HEK293 (cell line): Measurements from ENCODE around the gene SNX5.

Experiments
- CTCF ChIA-PET: fragments of 350-600 bp; formaldehyde crosslinking; extraction: SDS; loops from one replicate; lab custom pipeline; 2021; ENCODE audit warnings: antibody characterized with exemption; lab: Yijun Ruan, JAX
- POLR2A ChIA-PET: fragments of 300-600 bp; formaldehyde crosslinking; extraction: SDS; loops from one replicate; lab custom pipeline; 2020; ENCODE audit warnings: antibody characterized with exemption, inconsistent platforms; lab: Yijun Ruan, JAX
- H3K27ac ChIP-seq: fragments of 200-500 bp; sonication (Bioruptor generic); 2 replicates; pipeline ENCODE4 v1.5.1; 2014; ENCODE audit warnings: low read depth, low read length, control low read depth, inconsistent platforms; ENCODE audit errors: extremely low read depth
- H3K36me3 ChIP-seq, 2 experiments: fragments of 200-500 bp in 1 of 2; sonication (Bioruptor generic) in 1 of 2; 1 replicate in 1 of 2; 2 replicates in 1 of 2; pipeline ENCODE4 v1.5.1; 2014 to 2017; ENCODE audit warnings: inconsistent platforms in 2 of 2, low read length in 2 of 2; ENCODE audit not compliant: control insufficient read depth in 2 of 2, insufficient read depth in 1 of 2
- H3K4me1 ChIP-seq: fragments of 200-500 bp; sonication (Bioruptor generic); 2 replicates; pipeline ENCODE4 v1.5.1; 2014; ENCODE audit warnings: mild to moderate bottlenecking, low read length, inconsistent platforms; ENCODE audit not compliant: control insufficient read depth, insufficient read depth
- H3K4me3 ChIP-seq: 2 replicates; pipeline ENCODE4 v1.5.1; 2011; ENCODE audit warnings: low read depth, mild to moderate bottlenecking, control low read depth, low read length, moderate library complexity
- H3K9me3 ChIP-seq: fragments of 200-500 bp; sonication (Bioruptor generic); 2 replicates; pipeline ENCODE4 v1.5.1; 2014; ENCODE audit warnings: low read depth, low read length, inconsistent platforms; ENCODE audit not compliant: control insufficient read depth, insufficient read depth
- GLI2 ChIP-seq: fragments of 450-650 bp; formaldehyde crosslinking; IDR thresholded peaks from 2 replicates; pipeline ENCODE4; 2017; ENCODE audit warnings: missing biosample characterization, missing genetic modification characterization, low read depth, borderline replicate concordance
- MYNN ChIP-seq: fragments of 450-650 bp; formaldehyde crosslinking; IDR thresholded peaks from 2 replicates; pipeline ENCODE4 v1.5.1; 2016; ENCODE audit warnings: missing biosample characterization, missing genetic modification characterization, borderline replicate concordance
- SALL2 ChIP-seq: fragments of 450-650 bp; formaldehyde crosslinking; IDR thresholded peaks from 2 replicates; pipeline ENCODE4 v1.5.0; 2017; ENCODE audit warnings: missing biosample characterization, mild to moderate bottlenecking, missing genetic modification characterization, borderline replicate concordance
- TRIM28 ChIP-seq: IDR thresholded peaks from 2 replicates; pipeline ENCODE4 v1.6.1; 2011; ENCODE audit warnings: low read length, control low read depth, borderline replicate concordance
- ZBTB17 ChIP-seq: fragments of 450-650 bp; formaldehyde crosslinking; IDR thresholded peaks from 2 replicates; pipeline ENCODE4 v1.5.1; 2016; ENCODE audit warnings: missing biosample characterization, missing genetic modification characterization
- ZBTB20 ChIP-seq: fragments of 450-650 bp; formaldehyde crosslinking; IDR thresholded peaks from 2 replicates; pipeline ENCODE4 v1.5.1; 2016; ENCODE audit warnings: missing biosample characterization, missing genetic modification characterization
- ZBTB49 ChIP-seq: fragments of 450-650 bp; formaldehyde crosslinking; IDR thresholded peaks from 2 replicates; pipeline ENCODE4 v1.5.1; 2016; ENCODE audit warnings: missing biosample characterization, missing genetic modification characterization, low read depth
- ZEB2 ChIP-seq: fragments of 450-650 bp; formaldehyde crosslinking; IDR thresholded peaks from 2 replicates; pipeline ENCODE4 v1.5.1; 2016; ENCODE audit warnings: missing biosample characterization, missing genetic modification characterization
- ZFHX2 ChIP-seq: fragments of 450-650 bp; formaldehyde crosslinking; conservative IDR thresholded peaks from 2 replicates; pipeline ENCODE4 v1.5.1; 2016; ENCODE audit warnings: missing biosample characterization, missing genetic modification characterization
- ZIC2 ChIP-seq: fragments of 450-650 bp; formaldehyde crosslinking; IDR thresholded peaks from 2 replicates; pipeline ENCODE4 v1.5.1; 2016; ENCODE audit warnings: missing biosample characterization, missing genetic modification characterization
- ZNF112 ChIP-seq: fragments of 450-650 bp; formaldehyde crosslinking; IDR thresholded peaks from 2 replicates; pipeline ENCODE4 v1.5.0; 2017; ENCODE audit warnings: missing biosample characterization, missing genetic modification characterization
- ZNF184 ChIP-seq: fragments of 450-650 bp; IDR thresholded peaks from 2 replicates; pipeline ENCODE4 v1.5.1; 2018; ENCODE audit warnings: missing biosample characterization, mild to moderate bottlenecking, missing genetic modification characterization
- ZNF214 ChIP-seq: fragments of 450-650 bp; formaldehyde crosslinking; IDR thresholded peaks from 2 replicates; pipeline ENCODE4 v1.5.1; 2017; ENCODE audit warnings: missing biosample characterization, mild to moderate bottlenecking, missing genetic modification characterization, borderline replicate concordance
- ZNF23 ChIP-seq: fragments of 450-650 bp; formaldehyde crosslinking; IDR thresholded peaks from 2 replicates; pipeline ENCODE4 v1.5.1; 2016; ENCODE audit warnings: missing biosample characterization, missing genetic modification characterization, borderline replicate concordance
- ZNF521 ChIP-seq: fragments of 450-650 bp; formaldehyde crosslinking; IDR thresholded peaks from 2 replicates; pipeline ENCODE4 v1.5.1; 2017; ENCODE audit warnings: missing biosample characterization, mild to moderate bottlenecking, missing genetic modification characterization
- ZNF626 ChIP-seq: fragments of 450-650 bp; sonication (Bioruptor Pico); formaldehyde crosslinking; IDR thresholded peaks from 2 replicates; pipeline ENCODE4 v1.5.1; 2018; ENCODE audit warnings: missing biosample characterization, missing genetic modification characterization, inconsistent platforms
- ZNF639 ChIP-seq: fragments of 450-650 bp; formaldehyde crosslinking; IDR thresholded peaks from 2 replicates; pipeline ENCODE4 v1.5.1; 2016; ENCODE audit warnings: missing biosample characterization, missing genetic modification characterization
- ZNF654 ChIP-seq: fragments of 450-650 bp; formaldehyde crosslinking; IDR thresholded peaks from 2 replicates; pipeline ENCODE4 v1.5.1; 2016; ENCODE audit warnings: low read depth, missing biosample characterization, missing genetic modification characterization
- ZNF664 ChIP-seq: fragments of 450-650 bp; formaldehyde crosslinking; IDR thresholded peaks from 2 replicates; pipeline ENCODE4 v1.5.1; 2016; ENCODE audit warnings: missing biosample characterization, missing genetic modification characterization
- ZNF785 ChIP-seq: fragments of 450-650 bp; formaldehyde crosslinking; IDR thresholded peaks from 2 replicates; pipeline ENCODE4 v1.5.1; 2016; ENCODE audit warnings: missing biosample characterization, missing genetic modification characterization
- ZNF791 ChIP-seq: fragments of 450-650 bp; formaldehyde crosslinking; IDR thresholded peaks from 2 replicates; pipeline ENCODE4 v1.5.1; 2016; ENCODE audit warnings: missing biosample characterization, missing genetic modification characterization
- TF ChIP-seq, protein P1 (sequence below): fragments of 450-650 bp; formaldehyde crosslinking; conservative IDR thresholded peaks from 2 replicates; pipeline ENCODE4 v1.5.1; 2016; ENCODE audit warnings: low read depth, missing biosample characterization, missing genetic modification characterization

The SNX5 gene

GRCh38 chr20:18006684-18007083 lies 38.1 kb upstream of the SNX5 start (continued):
- TF ChIP-seq, protein P1, sequence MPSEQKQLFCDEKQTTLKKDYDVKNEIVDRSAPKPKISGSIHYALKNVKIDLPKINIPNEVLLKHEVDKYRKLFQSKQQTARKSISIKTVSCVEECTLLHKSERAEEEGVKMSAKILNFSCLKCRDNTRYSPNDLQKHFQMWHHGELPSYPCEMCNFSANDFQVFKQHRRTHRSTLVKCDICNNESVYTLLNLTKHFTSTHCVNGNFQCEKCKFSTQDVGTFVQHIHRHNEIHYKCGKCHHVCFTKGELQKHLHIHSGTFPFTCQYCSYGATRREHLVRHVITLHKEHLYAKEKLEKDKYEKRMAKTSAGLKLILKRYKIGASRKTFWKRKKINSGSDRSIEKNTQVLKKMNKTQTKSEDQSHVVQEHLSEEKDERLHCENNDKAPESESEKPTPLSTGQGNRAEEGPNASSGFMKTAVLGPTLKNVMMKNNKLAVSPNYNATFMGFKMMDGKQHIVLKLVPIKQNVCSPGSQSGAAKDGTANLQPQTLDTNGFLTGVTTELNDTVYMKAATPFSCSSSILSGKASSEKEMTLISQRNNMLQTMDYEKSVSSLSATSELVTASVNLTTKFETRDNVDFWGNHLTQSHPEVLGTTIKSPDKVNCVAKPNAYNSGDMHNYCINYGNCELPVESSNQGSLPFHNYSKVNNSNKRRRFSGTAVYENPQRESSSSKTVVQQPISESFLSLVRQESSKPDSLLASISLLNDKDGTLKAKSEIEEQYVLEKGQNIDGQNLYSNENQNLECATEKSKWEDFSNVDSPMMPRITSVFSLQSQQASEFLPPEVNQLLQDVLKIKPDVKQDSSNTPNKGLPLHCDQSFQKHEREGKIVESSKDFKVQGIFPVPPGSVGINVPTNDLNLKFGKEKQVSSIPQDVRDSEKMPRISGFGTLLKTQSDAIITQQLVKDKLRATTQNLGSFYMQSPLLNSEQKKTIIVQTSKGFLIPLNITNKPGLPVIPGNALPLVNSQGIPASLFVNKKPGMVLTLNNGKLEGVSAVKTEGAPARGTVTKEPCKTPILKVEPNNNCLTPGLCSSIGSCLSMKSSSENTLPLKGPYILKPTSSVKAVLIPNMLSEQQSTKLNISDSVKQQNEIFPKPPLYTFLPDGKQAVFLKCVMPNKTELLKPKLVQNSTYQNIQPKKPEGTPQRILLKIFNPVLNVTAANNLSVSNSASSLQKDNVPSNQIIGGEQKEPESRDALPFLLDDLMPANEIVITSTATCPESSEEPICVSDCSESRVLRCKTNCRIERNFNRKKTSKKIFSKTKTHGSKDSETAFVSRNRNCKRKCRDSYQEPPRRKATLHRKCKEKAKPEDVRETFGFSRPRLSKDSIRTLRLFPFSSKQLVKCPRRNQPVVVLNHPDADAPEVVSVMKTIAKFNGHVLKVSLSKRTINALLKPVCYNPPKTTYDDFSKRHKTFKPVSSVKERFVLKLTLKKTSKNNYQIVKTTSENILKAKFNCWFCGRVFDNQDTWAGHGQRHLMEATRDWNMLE: no peak
- TF ChIP-seq ZNF785 (tag by site-specific recombination): no peak
- TF ChIP-seq ZNF214: no peak
- TF ChIP-seq MYNN: no peak
- no peak for TF ChIP-seq ZBTB49 (tag by site-specific recombination)

GRCh38 chr20:18005990-18006364 lies 37.4 kb upstream of the SNX5 start:
- Histone ChIP-seq H3K9me3 (no peaks in the 10 kb centered on the region), H3K4me3 (no peak overlapping the region), H3K27ac (no peak overlapping the region), H3K4me1 (no peaks in the 10 kb centered on the region), H3K36me3 (no peaks in the 10 kb centered on the region)
- TF ChIP-seq ZNF23 (no peak), SALL2 (tag by site-specific recombination) (no peak), ZNF112 (tag by site-specific recombination) (no peak), ZNF639 (no peak), ZNF521 (tag by site-specific recombination) (no peak), GLI2 (tag by site-specific recombination) (no peak), ZBTB20 (tag by site-specific recombination) (no peak), ZNF791 (no peak), ZBTB17 (tag by site-specific recombination) (no peak), ZFHX2 (tag by site-specific recombination) (no peak), ZEB2 (tag by site-specific recombination) (no peak), ZNF184 (tag by site-specific recombination) (no peak), TRIM28 (no peak), ZNF626 (tag by site-specific recombination) (no peak), ZNF654 (no peak), ZNF664 (tag by site-specific recombination) (no peak), ZIC2 (no peak)
- CTCF ChIA-PET: interaction anchor here (0.7 to 0.9 kb wide), 3 partner anchors 9 to 268 kb away, joined by 3 to 6 read pairs (median 3); no protein-coding TSS in a partner anchor
- POLR2A ChIA-PET: interaction anchor here (0.9 kb wide), 1 partner anchor 21 kb away, joined by 4 read pairs; no protein-coding TSS in a partner anchor
